ENCODE results near the gene ONECUT2. TPM values are rescaled to one million over a fixed set of nuclear protein-coding genes. Genes with fewer than 3 reads are reported as not detected.

Gene ONECUT2
- total and polyA plus RNA-seq, 2 donors (not counting 1 experiment from before 2014, with no cell fraction given) = not detected

DNA sequence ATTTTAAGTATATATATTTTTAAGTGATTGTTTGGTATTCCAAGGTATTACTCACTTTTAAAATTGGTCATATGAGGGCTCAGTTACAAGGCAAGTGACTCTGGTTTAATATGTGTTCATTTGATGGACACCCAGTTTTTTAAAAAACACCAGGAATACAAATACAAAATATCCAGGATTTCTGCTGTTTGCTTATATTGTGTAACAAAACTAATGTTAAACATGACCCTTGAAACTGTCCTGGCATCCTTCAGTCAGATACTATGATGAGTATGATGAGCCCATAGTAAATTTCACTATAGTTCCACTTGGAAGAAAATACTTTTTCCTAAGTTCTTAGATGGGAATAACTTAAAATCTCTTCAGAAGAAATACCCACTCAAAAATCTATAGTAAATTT, 11.4 kb upstream of the ONECUT2 start:
- Histone ChIP-seq H3K4me2 (replicated peaks; ENCODE audit: low read depth, low read length, poor library complexity, severe bottlenecking) (no peak overlapping the region), H3K79me2 (ENCODE audit: control insufficient read depth, insufficient read depth, low read length) (no peaks in the 10 kb centered on the region), H4K20me1 (ENCODE audit: control insufficient read depth, insufficient read depth, low read length, poor library complexity, severe bottlenecking) (no peaks in the 10 kb centered on the region), H3K36me3 (replicated peaks in 1 of 2; ENCODE audit: control extremely low read depth in 1 of 2, control insufficient read depth in 1 of 2, extremely low read depth in 1 of 2, insufficient read depth in 2 of 2, low read length in 1 of 2) (no peaks in the 10 kb centered on the region), H2AFZ (ENCODE audit: insufficient read depth, low read depth, low read length, poor library complexity, severe bottlenecking) (no peak overlapping the region), H3K4me3 (ENCODE audit: control extremely low read depth in 1 of 5, extremely low read depth in 1 of 5, insufficient read depth in 1 of 5, low read depth in 2 of 5, low read length in 4 of 5) (no peak overlapping the region), H3K27ac (ENCODE audit: low read length in 2 of 2) (no peak overlapping the region), H3K4me1 (ENCODE audit: control insufficient read depth in 2 of 2, insufficient read depth in 2 of 2, low read length in 2 of 2) (peaks cover 8 to 16% of the 10 kb centered on the region in 2 donors), H3K9ac (ENCODE audit: low read length) (no peak overlapping the region), H3K9me3 (ENCODE audit: control extremely low read depth in 1 of 3, control insufficient read depth in 2 of 3, insufficient read depth in 1 of 3, low read length in 2 of 3) (peaks cover 0 to 18% (median 9%) of the 10 kb centered on the region in 3 donors), H3K27me3 (replicated peaks in 1 of 4; ENCODE audit: control extremely low read depth in 1 of 4, control insufficient read depth in 3 of 4, insufficient read depth in 4 of 4, low read length in 3 of 4) (peaks cover 0 to 47% (median 33%) of the 10 kb centered on the region in 4 experiments)
- intact Hi-C loops (cut with micrococcal nuclease) = no loop called here
- Mint-ChIP-seq H3K27me3 (peaks cover 46% of the 10 kb centered on the region), H3K4me1 (no peaks in the 10 kb centered on the region), H3K4me3 (no peak overlapping the region), H3K9me3 (ENCODE audit: insufficient read depth) (peaks cover 2% of the 10 kb centered on the region), H3K27ac (no peak overlapping the region)
- POLR2A ChIA-PET = no interaction called here
- DNase-seq (no peak), ATAC-seq (ENCODE audit: low read depth) (no peak)
- CTCF ChIA-PET = no interaction called here
- TF ChIP-seq EZH2 (IDR thresholded peaks at IDR 0.05; ENCODE audit: borderline replicate concordance, insufficient read depth, low read depth, low read length, poor library complexity, severe bottlenecking) = no peak
- TF ChIP-seq, protein P1, sequence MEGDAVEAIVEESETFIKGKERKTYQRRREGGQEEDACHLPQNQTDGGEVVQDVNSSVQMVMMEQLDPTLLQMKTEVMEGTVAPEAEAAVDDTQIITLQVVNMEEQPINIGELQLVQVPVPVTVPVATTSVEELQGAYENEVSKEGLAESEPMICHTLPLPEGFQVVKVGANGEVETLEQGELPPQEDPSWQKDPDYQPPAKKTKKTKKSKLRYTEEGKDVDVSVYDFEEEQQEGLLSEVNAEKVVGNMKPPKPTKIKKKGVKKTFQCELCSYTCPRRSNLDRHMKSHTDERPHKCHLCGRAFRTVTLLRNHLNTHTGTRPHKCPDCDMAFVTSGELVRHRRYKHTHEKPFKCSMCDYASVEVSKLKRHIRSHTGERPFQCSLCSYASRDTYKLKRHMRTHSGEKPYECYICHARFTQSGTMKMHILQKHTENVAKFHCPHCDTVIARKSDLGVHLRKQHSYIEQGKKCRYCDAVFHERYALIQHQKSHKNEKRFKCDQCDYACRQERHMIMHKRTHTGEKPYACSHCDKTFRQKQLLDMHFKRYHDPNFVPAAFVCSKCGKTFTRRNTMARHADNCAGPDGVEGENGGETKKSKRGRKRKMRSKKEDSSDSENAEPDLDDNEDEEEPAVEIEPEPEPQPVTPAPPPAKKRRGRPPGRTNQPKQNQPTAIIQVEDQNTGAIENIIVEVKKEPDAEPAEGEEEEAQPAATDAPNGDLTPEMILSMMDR (IDR thresholded peaks at IDR 0.05) = no peak

DNA sequence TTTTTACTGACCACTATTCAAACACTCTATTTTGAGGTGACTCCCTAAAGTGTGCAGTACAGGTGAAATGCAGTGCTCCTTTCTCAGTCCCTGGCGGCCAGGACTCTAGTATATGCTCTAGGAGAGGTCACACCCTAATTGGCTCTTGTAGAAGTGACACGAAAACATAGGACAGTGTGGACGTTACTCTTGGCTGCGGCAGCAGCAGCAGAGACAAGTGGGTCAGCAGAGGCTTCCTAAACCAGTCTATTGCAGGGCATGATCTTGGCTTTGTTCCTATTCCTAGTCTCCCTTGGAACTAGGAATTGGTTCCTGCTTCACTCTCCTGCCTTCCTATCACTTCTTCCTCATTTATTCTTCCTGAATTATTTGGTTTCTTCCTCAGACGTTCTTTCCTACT, 10.1 kb upstream of the ONECUT2 start:
- H3K27me3 Mint-ChIP-seq = peaks cover 49% of the 10 kb centered on the region
- H3K4me2 ChIP-seq (replicated peaks; ENCODE audit: low read depth, low read length, poor library complexity, severe bottlenecking) = no peak overlapping the region
- no peaks in the 10 kb centered on the region for H4K20me1 ChIP-seq (ENCODE audit: control insufficient read depth, insufficient read depth, low read length, poor library complexity, severe bottlenecking)
- H2AFZ ChIP-seq (ENCODE audit: insufficient read depth, low read depth, low read length, poor library complexity, severe bottlenecking) = no peak overlapping the region
- no peak overlapping the region for H3K4me3 ChIP-seq (ENCODE audit: control extremely low read depth in 1 of 5, extremely low read depth in 1 of 5, insufficient read depth in 1 of 5, low read depth in 2 of 5, low read length in 4 of 5)
- intact Hi-C loops (cut with micrococcal nuclease) = no loop called here
- peaks cover 3% of the 10 kb centered on the region for H3K4me1 Mint-ChIP-seq
- peaks cover 0 to 26% (median 19%) of the 10 kb centered on the region in 3 donors for H3K9me3 ChIP-seq (ENCODE audit: control extremely low read depth in 1 of 3, control insufficient read depth in 2 of 3, insufficient read depth in 1 of 3, low read length in 2 of 3)
- POLR2A ChIA-PET = no interaction called here
- TF ChIP-seq, protein P1 (IDR thresholded peaks at IDR 0.05) = no peak
- TF ChIP-seq EZH2 (IDR thresholded peaks at IDR 0.05; ENCODE audit: borderline replicate concordance, insufficient read depth, low read depth, low read length, poor library complexity, severe bottlenecking) = no peak
- no peaks in the 10 kb centered on the region for H3K36me3 ChIP-seq (replicated peaks in 1 of 2; ENCODE audit: control extremely low read depth in 1 of 2, control insufficient read depth in 1 of 2, extremely low read depth in 1 of 2, insufficient read depth in 2 of 2, low read length in 1 of 2)
- ATAC-seq (ENCODE audit: low read depth) (no peak), DNase-seq (no peak)
- CTCF ChIA-PET = no interaction called here
- peaks cover 15 to 23% of the 10 kb centered on the region in 2 donors for H3K4me1 ChIP-seq (ENCODE audit: control insufficient read depth in 2 of 2, insufficient read depth in 2 of 2, low read length in 2 of 2)
- no peak overlapping the region for H3K9ac ChIP-seq (ENCODE audit: low read length)
- H3K79me2 ChIP-seq (ENCODE audit: control insufficient read depth, insufficient read depth, low read length) = no peaks in the 10 kb centered on the region
- no peak overlapping the region for H3K27ac Mint-ChIP-seq
- H3K4me3 Mint-ChIP-seq = no peak overlapping the region
- peaks cover 0 to 55% (median 45%) of the 10 kb centered on the region in 4 experiments for H3K27me3 ChIP-seq (replicated peaks in 1 of 4; ENCODE audit: control extremely low read depth in 1 of 4, control insufficient read depth in 3 of 4, insufficient read depth in 4 of 4, low read length in 3 of 4)
- peaks cover 7% of the 10 kb centered on the region for H3K9me3 Mint-ChIP-seq (ENCODE audit: insufficient read depth)
- WGBS (ENCODE audit: insufficient coverage) = 87% methylated on average over 4 of the region's 5 CpGs
- no peak overlapping the region for H3K27ac ChIP-seq (ENCODE audit: low read length in 2 of 2)

Data from B cell (primary cell).